B cell (primary cell): ENCODE results near the gene CREB5. TPM values are rescaled to one million over a fixed set of nuclear protein-coding genes. Genes with fewer than 3 reads are reported as not detected.

Source experiments
- ATAC-seq: fragments of 200-7000 bp; cut with Tn5 transposase; one replicate; pipeline ENCODE4 v1.10.0; 2021; ENCODE audit warnings: low read depth, mild to moderate bottlenecking, moderate number of reproducible peaks, moderate library complexity
- CTCF ChIA-PET: fragments of 350-600 bp; sonication (Branson Sonifier 250); formaldehyde crosslinking; loops from one replicate; lab custom pipeline; 2021; ENCODE audit warnings: antibody characterized with exemption, inconsistent platforms; lab: Charles Lee
- POLR2A ChIA-PET: fragments of 350-600 bp; sonication (Branson Sonifier 250); formaldehyde crosslinking; loops from one replicate; lab custom pipeline; 2021; ENCODE audit warnings: antibody characterized with exemption; lab: Charles Lee
- DNase-seq: peaks from one replicate; pipeline ENCODE4 v3.0.0; 2013
- H2AFZ ChIP-seq: 2 replicates; pipeline ENCODE4 v1.6.1; 2012; ENCODE audit warnings: mild to moderate bottlenecking, low read depth, low read length; ENCODE audit not compliant: insufficient read depth, poor library complexity, severe bottlenecking
- H3K27ac ChIP-seq, 2 donors: 1 replicate in 1 of 2; 2 replicates in 1 of 2; pipeline ENCODE4 v1.5.1; 2012 to 2013; ENCODE audit warnings: low read length in 2 of 2, mild to moderate bottlenecking in 2 of 2, moderate library complexity in 1 of 2
- H3K27me3 ChIP-seq, 4 experiments: fragments of 200-600 bp in 1 of 4; sonication (generic) in 1 of 4; replicated peaks in 1 of 4; 1 replicate in 2 of 4; 2 replicates in 2 of 4; pipeline versions ENCODE4 v1.6.1 to v1.7.0; 2013 to 2016; ENCODE audit warnings: low read length in 3 of 4, mild to moderate bottlenecking in 2 of 4, mixed read lengths in 1 of 4, moderate library complexity in 1 of 4; ENCODE audit not compliant: insufficient read depth in 4 of 4, control insufficient read depth in 3 of 4; ENCODE audit errors: control extremely low read depth in 1 of 4
- H3K36me3 ChIP-seq, 2 experiments: replicated peaks in 1 of 2; 1 replicate in 1 of 2; 2 replicates in 1 of 2; pipeline versions ENCODE4 v1.6.1 to v1.7.1; 2013; ENCODE audit warnings: low read length in 1 of 2; ENCODE audit not compliant: insufficient read depth in 2 of 2, control insufficient read depth in 1 of 2; ENCODE audit errors: control extremely low read depth in 1 of 2, extremely low read depth in 1 of 2
- H3K4me1 ChIP-seq, 2 donors: fragments of 200-600 bp in 1 of 2; sonication (generic) in 1 of 2; 1 replicate in 1 of 2; 2 replicates in 1 of 2; pipeline versions ENCODE4 v1.5.1 to v1.6.1; 2013 to 2017; ENCODE audit warnings: low read length in 2 of 2; ENCODE audit not compliant: control insufficient read depth in 2 of 2, insufficient read depth in 2 of 2
- H3K4me2 ChIP-seq: replicated peaks from 2 replicates; pipeline ENCODE3; 2012; ENCODE audit warnings: mild to moderate bottlenecking, low read depth, low read length; ENCODE audit not compliant: poor library complexity, severe bottlenecking
- H3K4me3 ChIP-seq, 5 experiments: fragments of 200-600 bp in 1 of 5; sonication (generic) in 1 of 5; 1 replicate in 3 of 5; 2 replicates in 2 of 5; pipeline versions ENCODE4 v1.5.1 to v1.7.0; 2011 to 2016; ENCODE audit warnings: low read length in 4 of 5, mild to moderate bottlenecking in 4 of 5, low read depth in 2 of 5, control low read depth in 1 of 5, moderate library complexity in 1 of 5; ENCODE audit not compliant: insufficient read depth in 1 of 5; ENCODE audit errors: control extremely low read depth in 1 of 5, extremely low read depth in 1 of 5
- H3K79me2 ChIP-seq: fragments of 200-600 bp; sonication (generic); one replicate; pipeline ENCODE4 v1.6.0; 2016; ENCODE audit warnings: low read length; ENCODE audit not compliant: control insufficient read depth, insufficient read depth
- H3K9ac ChIP-seq: fragments of 200-600 bp; sonication (generic); 2 replicates; pipeline ENCODE4 v1.6.1; 2017; ENCODE audit warnings: mild to moderate bottlenecking, low read length, moderate library complexity
- H3K9me3 ChIP-seq, 3 donors: one replicate each; pipeline versions ENCODE4 v1.6.1 to v1.7.1; 2013; ENCODE audit warnings: low read length in 2 of 3; ENCODE audit not compliant: control insufficient read depth in 2 of 3, insufficient read depth in 1 of 3; ENCODE audit errors: control extremely low read depth in 1 of 3
- H4K20me1 ChIP-seq: 2 replicates; pipeline ENCODE4 v1.6.0; 2012; ENCODE audit warnings: mild to moderate bottlenecking, low read length; ENCODE audit not compliant: insufficient read depth, control insufficient read depth, poor library complexity, severe bottlenecking
- H3K27ac Mint-ChIP-seq: one replicate; pipeline ENCODE4 v1.8.0; 2021; ENCODE audit warnings: mixed read lengths
- H3K27me3 Mint-ChIP-seq: one replicate; pipeline ENCODE4 v1.8.0; 2021; ENCODE audit warnings: mixed read lengths
- H3K4me1 Mint-ChIP-seq: one replicate; pipeline ENCODE4 v1.8.0; 2021; ENCODE audit warnings: mixed read lengths
- H3K4me3 Mint-ChIP-seq: one replicate; pipeline ENCODE4 v1.8.0; 2021; ENCODE audit warnings: mixed read lengths
- H3K9me3 Mint-ChIP-seq: one replicate; pipeline ENCODE4 v1.8.0; 2022; ENCODE audit warnings: mixed read lengths; ENCODE audit not compliant: insufficient read depth
- CTCF ChIP-seq: fragments of 200-600 bp; IDR thresholded peaks from one replicate; pipeline ENCODE4 v1.8.0; 2022; ENCODE audit warnings: antibody characterized with exemption, mild to moderate bottlenecking
- EZH2 ChIP-seq: IDR thresholded peaks from 2 replicates; pipeline ENCODE4 v1.6.1; 2012; ENCODE audit warnings: borderline replicate concordance, low read depth, mild to moderate bottlenecking, moderate library complexity, low read length; ENCODE audit not compliant: insufficient read depth, poor library complexity, severe bottlenecking
- WGBS: methylation state at CpG from one replicate; pipeline ENCODE4 v1.1.5; 2013; ENCODE audit warnings: missing lambda C conversion rate; ENCODE audit not compliant: insufficient coverage; 5-methylcytosine and 5-hydroxymethylcytosine counted together
- intact Hi-C: fragments of 100-400 bp; cut with micrococcal nuclease; formaldehyde crosslinking; loops from one replicate; pipeline ENCODE4 v1.10.0; 2022
- polyA plus RNA-seq: library from polyadenylated mRNA; depleted of rRNA; stranded (reverse); fragments of >200 nt; gene quantifications from 2 replicates; pipeline ENCODE4 v1.2.3, GENCODE V29; 2012
- total RNA-seq, 2 donors: library from RNA; stranded (reverse); fragments of 120-200 nt in 1 of 2; gene quantifications; 1 replicate in 1 of 2; 2 replicates in 1 of 2; pipeline versions ENCODE4 v1.2.3 to v1.2.4, GENCODE V29; 2013 to 2022

Gene CREB5
- total and polyA plus RNA-seq, 2 donors (not counting 1 experiment from before 2014, with no cell fraction given), result 0.05 to 0.95 TPM

DNA sequence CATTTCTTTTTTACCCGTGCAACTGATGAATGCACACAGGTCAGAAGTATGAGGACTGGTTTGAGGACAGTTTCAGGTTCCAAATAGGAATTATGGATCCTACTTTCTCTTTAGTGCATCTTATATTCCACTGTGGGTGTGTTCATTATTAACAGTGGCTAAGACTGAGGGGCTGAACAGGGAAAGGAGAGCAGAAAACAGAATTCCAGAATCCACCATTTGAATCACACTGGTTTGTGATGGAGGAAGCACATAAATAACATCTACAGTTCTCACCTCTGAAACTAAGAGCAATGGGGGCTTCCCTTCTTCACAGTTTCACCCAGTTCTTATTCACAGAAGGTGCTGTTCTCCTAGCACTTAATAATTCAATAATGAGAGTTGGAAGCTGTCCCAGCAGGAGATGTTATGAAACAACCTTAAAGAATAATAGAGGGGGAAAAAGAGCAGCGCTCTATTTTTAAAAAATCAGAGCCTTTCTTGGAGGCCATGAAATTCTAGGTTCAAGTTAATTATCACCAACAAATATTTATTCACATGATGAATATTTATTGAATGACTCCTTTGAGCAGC lies 205.1 kb downstream of the CREB5 start:
- no peak overlapping the region for H3K4me3 Mint-ChIP-seq
- H3K27me3 Mint-ChIP-seq, result no peaks in the 10 kb centered on the region
- Histone ChIP-seq H3K4me2 (no peak overlapping the region), H3K9me3 (no peaks in the 10 kb centered on the region), H3K4me1 (no peaks in the 10 kb centered on the region), H4K20me1 (no peaks in the 10 kb centered on the region), H3K27me3 (no peaks in the 10 kb centered on the region), H2AFZ (no peak overlapping the region), H3K9ac (no peak overlapping the region), H3K36me3 (no peaks in the 10 kb centered on the region), H3K4me3 (no peak overlapping the region), H3K27ac (no peak overlapping the region), H3K79me2 (no peaks in the 10 kb centered on the region)
- H3K9me3 Mint-ChIP-seq, result no peaks in the 10 kb centered on the region
- CTCF ChIA-PET, result no interaction called here
- TF ChIP-seq EZH2 (no peak), CTCF (no peak)
- POLR2A ChIA-PET, result no interaction called here
- no CpG with 5 or more reads among the region's 2 CpGs for WGBS
- ATAC-seq, result no peak
- no peak overlapping the region for H3K27ac Mint-ChIP-seq
- H3K4me1 Mint-ChIP-seq, result no peaks in the 10 kb centered on the region
- no peak for DNase-seq
- intact Hi-C loops, result no loop called here

DNA sequence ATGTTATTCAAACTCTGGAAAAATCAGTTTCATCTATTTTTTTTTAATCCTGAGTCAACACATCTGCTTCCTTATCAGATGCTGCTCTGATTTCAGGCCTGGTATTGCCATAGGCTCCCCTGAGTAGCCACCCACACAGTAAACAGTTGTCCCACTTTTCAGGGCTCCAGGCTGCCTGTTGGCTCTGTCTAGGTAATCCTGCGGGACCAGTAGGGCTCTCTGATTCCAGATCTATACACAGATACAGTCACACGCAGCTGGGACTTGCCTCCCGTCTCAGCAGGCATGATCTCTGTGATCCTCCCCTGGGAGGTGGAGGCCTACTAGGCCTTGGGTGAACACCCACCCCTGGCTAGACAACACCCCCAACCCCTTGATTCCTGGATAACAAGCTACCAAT lies 206.1 kb downstream of the CREB5 start:
- Mint-ChIP-seq H3K4me3 (no peak overlapping the region), H3K4me1 (no peaks in the 10 kb centered on the region), H3K27ac (no peak overlapping the region), H3K9me3 (no peaks in the 10 kb centered on the region), H3K27me3 (no peaks in the 10 kb centered on the region)
- Histone ChIP-seq H3K79me2 (no peaks in the 10 kb centered on the region), H4K20me1 (no peaks in the 10 kb centered on the region), H3K4me3 (no peak overlapping the region), H3K27ac (no peak overlapping the region), H3K4me2 (no peak overlapping the region), H3K9ac (no peak overlapping the region), H3K27me3 (no peaks in the 10 kb centered on the region), H3K9me3 (no peaks in the 10 kb centered on the region), H3K4me1 (no peaks in the 10 kb centered on the region), H3K36me3 (no peaks in the 10 kb centered on the region), H2AFZ (no peak overlapping the region)
- DNase-seq, result no peak
- ChIA-PET POLR2A (no interaction called here), CTCF (no interaction called here)
- intact Hi-C loops, result no loop called here
- TF ChIP-seq CTCF (no peak), EZH2 (no peak)
- no peak for ATAC-seq
- WGBS, result 89% methylated on average over 2 of the region's 3 CpGs
